Mucosa of stomach (tissue), 1 donor: Measurements from ENCODE around the gene PDE4B.

Experiments
- H3K27me3 ChIP-seq: one replicate; pipeline ENCODE4 v1.7.0; 2013; ENCODE audit warnings: mild to moderate bottlenecking, low read length; ENCODE audit not compliant: control insufficient read depth, insufficient read depth
- H3K36me3 ChIP-seq: one replicate; pipeline ENCODE4 v1.7.0; 2013; ENCODE audit warnings: low read length; ENCODE audit not compliant: control insufficient read depth, insufficient read depth
- H3K4me1 ChIP-seq: one replicate; pipeline ENCODE4 v1.7.0; 2013; ENCODE audit warnings: mild to moderate bottlenecking, low read length; ENCODE audit not compliant: control insufficient read depth, insufficient read depth
- H3K4me3 ChIP-seq: one replicate; pipeline ENCODE4 v1.7.0; 2013; ENCODE audit warnings: low read length
- H3K9ac ChIP-seq: one replicate; pipeline ENCODE4 v1.7.0; 2013; ENCODE audit warnings: mild to moderate bottlenecking, low read length, moderate library complexity
- H3K9me3 ChIP-seq: one replicate; pipeline ENCODE4 v1.7.0; 2013; ENCODE audit warnings: mild to moderate bottlenecking, low read length, moderate library complexity; ENCODE audit not compliant: control insufficient read depth
- donor health status: Pancreatic carcinoma.

Gene PDE4B

GRCh38 chr1:65818966-65819365, 26.3 kb downstream of the PDE4B start:
- H3K27me3 ChIP-seq, result no peaks in the 10 kb centered on the region
- H3K4me3 ChIP-seq, result no peak overlapping the region
- no peaks in the 10 kb centered on the region for H3K9me3 ChIP-seq
- no peaks in the 10 kb centered on the region for H3K4me1 ChIP-seq
- no peaks in the 10 kb centered on the region for H3K36me3 ChIP-seq
- H3K9ac ChIP-seq, result no peak overlapping the region

- Histone ChIP-seq H3K4me3 (no peak overlapping the region), H3K9me3 (no peaks in the 10 kb centered on the region), H3K27me3 (no peaks in the 10 kb centered on the region), H3K4me1 (no peaks in the 10 kb centered on the region), H3K36me3 (no peaks in the 10 kb centered on the region), H3K9ac (no peak overlapping the region)
Measured at GRCh38 chr1:65820983-65821382, 28.3 kb downstream of the PDE4B start.

GRCh38 chr1:65821386-65821785, 28.7 kb downstream of the PDE4B start:
- H3K9me3 ChIP-seq, result no peaks in the 10 kb centered on the region
- no peak overlapping the region for H3K9ac ChIP-seq
- H3K4me1 ChIP-seq, result no peaks in the 10 kb centered on the region
- H3K36me3 ChIP-seq, result no peaks in the 10 kb centered on the region
- no peaks in the 10 kb centered on the region for H3K27me3 ChIP-seq
- no peak overlapping the region for H3K4me3 ChIP-seq

GRCh38 chr1:65824103-65824502, 31.4 kb downstream of the PDE4B start:
- no peaks in the 10 kb centered on the region for H3K4me1 ChIP-seq
- H3K4me3 ChIP-seq, result no peak overlapping the region
- no peak overlapping the region for H3K9ac ChIP-seq
- no peaks in the 10 kb centered on the region for H3K27me3 ChIP-seq
- H3K36me3 ChIP-seq, result no peaks in the 10 kb centered on the region
- no peaks in the 10 kb centered on the region for H3K9me3 ChIP-seq

- H3K4me3 ChIP-seq, result no peak overlapping the region
- no peaks in the 10 kb centered on the region for H3K27me3 ChIP-seq
- no peak overlapping the region for H3K9ac ChIP-seq
- H3K9me3 ChIP-seq, result no peaks in the 10 kb centered on the region
- H3K36me3 ChIP-seq, result no peaks in the 10 kb centered on the region
- no peaks in the 10 kb centered on the region for H3K4me1 ChIP-seq
Measured at GRCh38 chr1:65825741-65826140, 33.0 kb downstream of the PDE4B start.

GRCh38 chr1:65826782-65827181, 34.1 kb downstream of the PDE4B start:
- no peaks in the 10 kb centered on the region for H3K36me3 ChIP-seq
- no peak overlapping the region for H3K4me3 ChIP-seq
- H3K27me3 ChIP-seq, result no peaks in the 10 kb centered on the region
- H3K9ac ChIP-seq, result no peak overlapping the region
- H3K9me3 ChIP-seq, result no peaks in the 10 kb centered on the region
- no peaks in the 10 kb centered on the region for H3K4me1 ChIP-seq

- H3K4me3 ChIP-seq, result no peak overlapping the region
Measured at GRCh38 chr1:65827346-65827745, 34.7 kb downstream of the PDE4B start.

GRCh38 chr1:65830306-65830705, 37.6 kb downstream of the PDE4B start:
- no peak overlapping the region for H3K9ac ChIP-seq
- no peaks in the 10 kb centered on the region for H3K9me3 ChIP-seq
- no peaks in the 10 kb centered on the region for H3K4me1 ChIP-seq
- no peak overlapping the region for H3K4me3 ChIP-seq
- H3K27me3 ChIP-seq, result no peaks in the 10 kb centered on the region
- no peaks in the 10 kb centered on the region for H3K36me3 ChIP-seq

More at GRCh38 chr1:65827346-65827745, 34.7 kb downstream of the PDE4B start:
- no peaks in the 10 kb centered on the region for H3K9me3 ChIP-seq
- no peaks in the 10 kb centered on the region for H3K36me3 ChIP-seq
- no peak overlapping the region for H3K9ac ChIP-seq
- H3K4me1 ChIP-seq, result no peaks in the 10 kb centered on the region
- no peaks in the 10 kb centered on the region for H3K27me3 ChIP-seq

- no peak overlapping the region for H3K9ac ChIP-seq
- H3K27me3 ChIP-seq, result no peaks in the 10 kb centered on the region
- H3K4me3 ChIP-seq, result no peak overlapping the region
- no peaks in the 10 kb centered on the region for H3K9me3 ChIP-seq
- no peaks in the 10 kb centered on the region for H3K4me1 ChIP-seq
- H3K36me3 ChIP-seq, result no peaks in the 10 kb centered on the region
Measured at GRCh38 chr1:65832296-65832695, 39.6 kb downstream of the PDE4B start.

GRCh38 chr1:65836686-65837085, 44.0 kb downstream of the PDE4B start:
- no peak overlapping the region for H3K9ac ChIP-seq
- no peaks in the 10 kb centered on the region for H3K9me3 ChIP-seq
- H3K36me3 ChIP-seq, result no peaks in the 10 kb centered on the region
- no peaks in the 10 kb centered on the region for H3K27me3 ChIP-seq
- no peak overlapping the region for H3K4me3 ChIP-seq
- no peaks in the 10 kb centered on the region for H3K4me1 ChIP-seq

- H3K9ac ChIP-seq, result no peak overlapping the region
- no peaks in the 10 kb centered on the region for H3K27me3 ChIP-seq
- no peaks in the 10 kb centered on the region for H3K36me3 ChIP-seq
- H3K9me3 ChIP-seq, result no peaks in the 10 kb centered on the region
- H3K4me3 ChIP-seq, result no peak overlapping the region
- no peaks in the 10 kb centered on the region for H3K4me1 ChIP-seq
Measured at GRCh38 chr1:65840683-65841082, 48.0 kb downstream of the PDE4B start.

GRCh38 chr1:65844296-65844695, 51.6 kb downstream of the PDE4B start:
- no peak overlapping the region for H3K9ac ChIP-seq

GRCh38 chr1:65844821-65845534, 52.3 kb downstream of the PDE4B start:
- H3K4me1 ChIP-seq, result no peaks in the 10 kb centered on the region
- no peaks in the 10 kb centered on the region for H3K27me3 ChIP-seq
- H3K9me3 ChIP-seq, result no peaks in the 10 kb centered on the region
- no peak overlapping the region for H3K9ac ChIP-seq
- no peaks in the 10 kb centered on the region for H3K36me3 ChIP-seq
- no peak overlapping the region for H3K4me3 ChIP-seq

More at GRCh38 chr1:65844296-65844695, 51.6 kb downstream of the PDE4B start:
- Histone ChIP-seq H3K4me1 (no peaks in the 10 kb centered on the region), H3K4me3 (no peak overlapping the region), H3K27me3 (no peaks in the 10 kb centered on the region), H3K9me3 (no peaks in the 10 kb centered on the region), H3K36me3 (no peaks in the 10 kb centered on the region)
